HepG2 (cell line): ENCODE data around the gene RBM8A. TPM values are rescaled to one million over a fixed set of nuclear protein-coding genes. Genes with fewer than 3 reads are reported as not detected.

ENCODE experiments used
- ATF7 ChIP-seq, 2 experiments: fragments of 450-650 bp in 1 of 2; sonication (generic) in 1 of 2; formaldehyde crosslinking in 1 of 2; IDR thresholded peaks; 2 replicates each; pipeline versions ENCODE4 v1.4.0 to v1.6.1; 2016 to 2020; ENCODE audit warnings: antibody characterized with exemption in 1 of 2, mild to moderate bottlenecking in 1 of 2, missing genetic modification reagents in 1 of 2
- ETV5 ChIP-seq: IDR thresholded peaks from 2 replicates; pipeline ENCODE4 v1.6.1; 2018; ENCODE audit warnings: missing biosample characterization, missing genetic modification reagents, inconsistent platforms, borderline replicate concordance
- GFI1 ChIP-seq: sonication (generic); formaldehyde crosslinking; IDR thresholded peaks from 2 replicates; pipeline ENCODE4 v1.5.0; 2020; ENCODE audit warnings: missing genetic modification reagents, mild to moderate bottlenecking, borderline replicate concordance
- KDM2A ChIP-seq: sonication (generic); formaldehyde crosslinking; IDR thresholded peaks from 2 replicates; pipeline ENCODE4 v1.4.0; 2020; ENCODE audit warnings: low read depth, missing genetic modification reagents, borderline replicate concordance
- KDM5A ChIP-seq: fragments of 200-600 bp; sonication (generic); IDR thresholded peaks from 2 replicates; pipeline ENCODE4 v1.7.0; 2018; ENCODE audit warnings: antibody characterized with exemption, mild to moderate bottlenecking, low read length, borderline replicate concordance
- KLF16 ChIP-seq, 2 experiments: sonication (generic) in 1 of 2; formaldehyde crosslinking in 1 of 2; IDR thresholded peaks; 2 replicates each; pipeline versions ENCODE4 v1.6.1 to v1.8.0; 2016 to 2023; ENCODE audit warnings: missing genetic modification reagents in 2 of 2, missing compliant biosample characterization in 1 of 2
- PAWR ChIP-seq: sonication (generic); formaldehyde crosslinking; IDR thresholded peaks from 2 replicates; pipeline ENCODE4 v1.4.0; 2020; ENCODE audit warnings: missing genetic modification reagents, mild to moderate bottlenecking, borderline replicate concordance
- RARG ChIP-seq: sonication (generic); formaldehyde crosslinking; IDR thresholded peaks from 2 replicates; pipeline ENCODE4 v1.4.0; 2020; ENCODE audit warnings: low read depth, mild to moderate bottlenecking, missing genetic modification reagents
- SALL1 ChIP-seq: sonication (generic); formaldehyde crosslinking; IDR thresholded peaks from 2 replicates; pipeline ENCODE4 v1.8.0; 2022; ENCODE audit warnings: mild to moderate bottlenecking, missing genetic modification reagents
- SMAD9 ChIP-seq: sonication (generic); formaldehyde crosslinking; IDR thresholded peaks from 2 replicates; pipeline ENCODE4 v1.5.1; 2020; ENCODE audit warnings: mild to moderate bottlenecking, missing genetic modification reagents
- THAP11 ChIP-seq: IDR thresholded peaks from 2 replicates; pipeline ENCODE4 v1.6.1; 2016; ENCODE audit warnings: missing biosample characterization, missing genetic modification reagents
- TOPORS ChIP-seq: sonication (generic); formaldehyde crosslinking; IDR thresholded peaks from 2 replicates; pipeline ENCODE4 v1.8.0; 2023; ENCODE audit warnings: mild to moderate bottlenecking, missing genetic modification reagents
- ZNF260 ChIP-seq: sonication (generic); formaldehyde crosslinking; IDR thresholded peaks from 2 replicates; pipeline ENCODE4 v1.4.0; 2020; ENCODE audit warnings: missing genetic modification reagents, low read depth, mild to moderate bottlenecking, borderline replicate concordance
- ZNF549 ChIP-seq: sonication (generic); formaldehyde crosslinking; IDR thresholded peaks from 2 replicates; pipeline ENCODE4 v1.5.0; 2020; ENCODE audit warnings: missing genetic modification reagents
- ZSCAN12 ChIP-seq: sonication (generic); formaldehyde crosslinking; IDR thresholded peaks from 2 replicates; pipeline ENCODE4 v1.9.0; 2021; ENCODE audit warnings: mild to moderate bottlenecking, missing genetic modification reagents
- polyA plus RNA-seq, 8 experiments: library from polyadenylated mRNA; depleted of rRNA in 3 of 8; stranded (reverse) in 7 of 8; unstranded in 1 of 8; fragments of >200 nt; fragmentation: Illumina TruSeq in 4 of 8; extraction: Trizol in 4 of 8; gene quantifications; 2 replicates each; pipeline versions ENCODE4 v1.2.1 to v1.2.3, GENCODE V29; 2011 to 2016; ENCODE audit warnings: low read depth in 4 of 8, missing spikeins in 1 of 8, mixed read lengths in 1 of 8; ENCODE audit not compliant: insufficient read depth in 1 of 8
- total RNA-seq, 5 experiments: library from RNA; depleted of rRNA; stranded (reverse); fragments of >200 nt; fragmentation: Illumina TruSeq; extraction: Trizol; gene quantifications; 2 replicates each; pipeline ENCODE4 v1.2.3, GENCODE V29; 2016; ENCODE audit warnings: low read depth in 1 of 5
- TF ChIP-seq, protein P1 (sequence below), 2 experiments: sonication (generic) in 1 of 2; formaldehyde crosslinking in 1 of 2; IDR thresholded peaks; 2 replicates each; pipeline versions ENCODE4 v1.5.1 to v1.6.1; 2011 to 2020; ENCODE audit warnings: borderline replicate concordance in 1 of 2, low read depth in 1 of 2, low read length in 1 of 2, mild to moderate bottlenecking in 1 of 2, missing genetic modification reagents in 1 of 2, moderate library complexity in 1 of 2
- TF ChIP-seq, protein P2 (sequence below): IDR thresholded peaks from 2 replicates; pipeline ENCODE4 v1.6.1; 2016; ENCODE audit warnings: mild to moderate bottlenecking
- TF ChIP-seq, protein P3 (sequence below): sonication (generic); formaldehyde crosslinking; IDR thresholded peaks from 2 replicates; pipeline ENCODE4 v1.5.0; 2020; ENCODE audit warnings: missing genetic modification reagents, mild to moderate bottlenecking, borderline replicate concordance
- TF ChIP-seq, protein P4 (sequence below): sonication (generic); formaldehyde crosslinking; IDR thresholded peaks from 2 replicates; pipeline ENCODE4 v1.5.0; 2020; ENCODE audit warnings: mild to moderate bottlenecking, missing genetic modification reagents, moderate library complexity

The RBM8A gene
- total and polyA plus RNA-seq, 2 of the 13 experiments (the other 11 are each of a cell fraction or from before 2014, with no cell fraction given), result 106 to 162 TPM

DNA sequence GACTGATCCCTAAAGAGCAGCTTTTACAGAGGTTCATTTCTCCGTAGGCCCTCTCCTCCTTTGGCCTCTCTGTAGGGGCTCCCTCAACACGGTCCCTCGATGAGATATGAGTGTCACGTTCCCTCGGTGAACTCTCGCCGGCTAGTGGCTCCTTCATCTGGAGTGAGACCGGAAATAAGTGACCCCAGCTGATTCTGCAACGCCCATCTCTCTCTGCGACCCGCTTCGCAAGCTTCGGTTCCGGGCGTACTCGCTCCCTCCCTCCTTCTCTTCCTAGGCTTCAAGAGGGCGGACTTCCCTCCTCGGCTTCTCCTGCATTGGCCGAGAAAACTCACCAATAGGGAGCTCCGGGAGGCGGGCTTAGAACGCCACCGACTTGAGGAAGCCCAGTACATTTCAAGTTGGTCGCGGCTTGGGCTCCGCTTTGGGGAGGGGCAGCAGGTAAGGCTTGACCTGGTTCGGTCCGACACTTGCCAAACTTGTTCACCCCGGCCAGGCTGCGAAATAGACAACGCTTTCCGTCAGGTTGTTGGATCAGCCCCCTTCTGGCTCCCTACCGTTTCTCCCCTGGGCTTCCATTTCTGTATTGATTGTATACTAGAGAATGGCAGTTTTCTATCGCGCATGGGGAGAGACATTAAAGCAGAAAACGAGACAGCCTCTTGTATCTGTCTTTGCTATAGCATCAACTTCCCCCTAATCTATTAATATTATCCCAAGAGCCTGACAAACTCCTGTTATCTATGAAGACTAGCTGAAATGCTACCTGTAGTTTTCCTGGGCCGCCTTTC, 37.2 kb upstream of the RBM8A start, which contains the start of the genes ANKRD34A and POLR3GL (continued):
- TF ChIP-seq, protein P1, sequence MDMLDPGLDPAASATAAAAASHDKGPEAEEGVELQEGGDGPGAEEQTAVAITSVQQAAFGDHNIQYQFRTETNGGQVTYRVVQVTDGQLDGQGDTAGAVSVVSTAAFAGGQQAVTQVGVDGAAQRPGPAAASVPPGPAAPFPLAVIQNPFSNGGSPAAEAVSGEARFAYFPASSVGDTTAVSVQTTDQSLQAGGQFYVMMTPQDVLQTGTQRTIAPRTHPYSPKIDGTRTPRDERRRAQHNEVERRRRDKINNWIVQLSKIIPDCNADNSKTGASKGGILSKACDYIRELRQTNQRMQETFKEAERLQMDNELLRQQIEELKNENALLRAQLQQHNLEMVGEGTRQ (IDR thresholded peaks at IDR 0.05; ENCODE audit: low read depth, low read length), result no peak
- TF ChIP-seq, protein P1 (CRISPR knock-in tag; IDR thresholded peaks at IDR 0.05; ENCODE audit: borderline replicate concordance), result no peak
- TF ChIP-seq ZSCAN12 (CRISPR knock-in tag) (no peak), PAWR (CRISPR knock-in tag) (no peak), KDM2A (CRISPR knock-in tag) (peak; percentile 59; the same call in 1 of the 2 replicates), KDM5A (no peak), GFI1 (CRISPR knock-in tag) (peak; percentile 39; the same call in 1 of the 2 replicates), TOPORS (CRISPR knock-in tag) (no peak), KLF16 (CRISPR knock-in tag; IDR thresholded peaks at IDR 0.05) (peak in 1 of 2 experiments; percentile 74; a peak in 2 of 4 replicates), ATF7 (IDR thresholded peaks at IDR 0.05) (no peak), ATF7 (CRISPR knock-in tag; IDR thresholded peaks at IDR 0.05) (no peak), SMAD9 (CRISPR knock-in tag) (no peak), ZNF260 (no peak), ETV5 (CRISPR knock-in tag) (peak; percentile 95), THAP11 (peak; percentile 75), ZNF549 (CRISPR knock-in tag) (no peak), RARG (CRISPR knock-in tag) (no peak), SALL1 (CRISPR knock-in tag) (peak; percentile 75; the same call in 1 of the 2 replicates)
- TF ChIP-seq, protein P2, sequence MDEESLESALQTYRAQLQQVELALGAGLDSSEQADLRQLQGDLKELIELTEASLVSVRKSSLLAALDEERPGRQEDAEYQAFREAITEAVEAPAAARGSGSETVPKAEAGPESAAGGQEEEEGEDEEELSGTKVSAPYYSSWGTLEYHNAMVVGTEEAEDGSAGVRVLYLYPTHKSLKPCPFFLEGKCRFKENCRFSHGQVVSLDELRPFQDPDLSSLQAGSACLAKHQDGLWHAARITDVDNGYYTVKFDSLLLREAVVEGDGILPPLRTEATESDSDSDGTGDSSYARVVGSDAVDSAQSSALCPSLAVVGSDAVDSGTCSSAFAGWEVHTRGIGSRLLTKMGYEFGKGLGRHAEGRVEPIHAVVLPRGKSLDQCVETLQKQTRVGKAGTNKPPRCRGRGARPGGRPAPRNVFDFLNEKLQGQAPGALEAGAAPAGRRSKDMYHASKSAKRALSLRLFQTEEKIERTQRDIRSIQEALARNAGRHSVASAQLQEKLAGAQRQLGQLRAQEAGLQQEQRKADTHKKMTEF (CRISPR knock-in tag), result peak; percentile 37; the same call in 1 of the 2 replicates
- TF ChIP-seq, protein P3, sequence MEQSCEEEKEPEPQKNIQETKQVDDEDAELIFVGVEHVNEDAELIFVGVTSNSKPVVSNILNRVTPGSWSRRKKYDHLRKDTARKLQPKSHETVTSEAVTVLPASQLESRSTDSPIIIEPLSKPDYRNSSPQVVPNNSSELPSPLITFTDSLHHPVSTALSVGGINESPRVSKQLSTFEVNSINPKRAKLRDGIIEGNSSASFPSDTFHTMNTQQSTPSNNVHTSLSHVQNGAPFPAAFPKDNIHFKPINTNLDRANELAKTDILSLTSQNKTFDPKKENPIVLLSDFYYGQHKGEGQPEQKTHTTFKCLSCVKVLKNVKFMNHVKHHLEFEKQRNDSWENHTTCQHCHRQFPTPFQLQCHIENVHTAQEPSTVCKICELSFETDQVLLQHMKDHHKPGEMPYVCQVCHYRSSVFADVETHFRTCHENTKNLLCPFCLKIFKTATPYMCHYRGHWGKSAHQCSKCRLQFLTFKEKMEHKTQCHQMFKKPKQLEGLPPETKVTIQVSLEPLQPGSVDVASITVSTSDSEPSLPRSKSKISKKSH (CRISPR knock-in tag), result peak; percentile 46; the same call in 1 of the 2 replicates
- TF ChIP-seq, protein P4, sequence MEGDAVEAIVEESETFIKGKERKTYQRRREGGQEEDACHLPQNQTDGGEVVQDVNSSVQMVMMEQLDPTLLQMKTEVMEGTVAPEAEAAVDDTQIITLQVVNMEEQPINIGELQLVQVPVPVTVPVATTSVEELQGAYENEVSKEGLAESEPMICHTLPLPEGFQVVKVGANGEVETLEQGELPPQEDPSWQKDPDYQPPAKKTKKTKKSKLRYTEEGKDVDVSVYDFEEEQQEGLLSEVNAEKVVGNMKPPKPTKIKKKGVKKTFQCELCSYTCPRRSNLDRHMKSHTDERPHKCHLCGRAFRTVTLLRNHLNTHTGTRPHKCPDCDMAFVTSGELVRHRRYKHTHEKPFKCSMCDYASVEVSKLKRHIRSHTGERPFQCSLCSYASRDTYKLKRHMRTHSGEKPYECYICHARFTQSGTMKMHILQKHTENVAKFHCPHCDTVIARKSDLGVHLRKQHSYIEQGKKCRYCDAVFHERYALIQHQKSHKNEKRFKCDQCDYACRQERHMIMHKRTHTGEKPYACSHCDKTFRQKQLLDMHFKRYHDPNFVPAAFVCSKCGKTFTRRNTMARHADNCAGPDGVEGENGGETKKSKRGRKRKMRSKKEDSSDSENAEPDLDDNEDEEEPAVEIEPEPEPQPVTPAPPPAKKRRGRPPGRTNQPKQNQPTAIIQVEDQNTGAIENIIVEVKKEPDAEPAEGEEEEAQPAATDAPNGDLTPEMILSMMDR (CRISPR knock-in tag), result peak; percentile 22
